ENCODE results near the gene IREB2.

IREB2 gene

GRCh38 chr15:78550194-78550593 lies 112.2 kb downstream of the IREB2 start:
- no peaks in the 10 kb centered on the region for H3K27me3 Mint-ChIP-seq (ENCODE audit: low read depth)
- H3K36me3 Mint-ChIP-seq (ENCODE audit: low read depth): peaks cover 43% of the 10 kb centered on the region
- peaks cover 2% of the 10 kb centered on the region for H3K4me1 Mint-ChIP-seq (ENCODE audit: low read depth)
- H3K4me3 Mint-ChIP-seq: no peak overlapping the region
- no peaks in the 10 kb centered on the region for H3K9me3 Mint-ChIP-seq
- H3K27ac Mint-ChIP-seq: no peak overlapping the region

GRCh38 chr15:78550815-78551214 lies 112.8 kb downstream of the IREB2 start:
- Mint-ChIP-seq H3K4me3 (no peak overlapping the region), H3K27me3 (ENCODE audit: low read depth) (no peaks in the 10 kb centered on the region), H3K36me3 (ENCODE audit: low read depth) (peaks cover 36% of the 10 kb centered on the region), H3K9me3 (no peaks in the 10 kb centered on the region), H3K4me1 (ENCODE audit: low read depth) (peaks cover 2% of the 10 kb centered on the region), H3K27ac (no peak overlapping the region)
